Stomach (tissue), 4 donors: ENCODE data around the gene FAM83D.

ENCODE experiments used
- CTCF ChIP-seq, 7 experiments: fragments of 450-650 bp in 4 of 7; fragments of 200-600 bp in 3 of 7; sonication (generic) in 3 of 7; IDR thresholded peaks; one replicate each; pipeline ENCODE4 v1.5.1; 2016 to 2019; ENCODE audit warnings: antibody characterized with exemption in 7 of 7, control low read depth in 2 of 7, mild to moderate bottlenecking in 1 of 7
- POLR2A ChIP-seq, 4 donors: fragments of 450-650 bp; IDR thresholded peaks; one replicate each; pipeline ENCODE4 v1.6.1; 2016; ENCODE audit warnings: antibody characterized with exemption in 4 of 4, control low read depth in 2 of 4, mild to moderate bottlenecking in 1 of 4, moderate library complexity in 1 of 4

GRCh38 chr20:38937978-38938473, 11.8 kb downstream of the FAM83D start:
- TF ChIP-seq CTCF (IDR thresholded peaks at IDR 0.05): no peak
- TF ChIP-seq POLR2A (IDR thresholded peaks at IDR 0.05): no peak
